DMS153 treated with DMSO at 0.1 percent for 48 hours (cell line): Measurements from ENCODE around the gene CCL24.
"Not testable (repeated sequence)": the region's sequence is repeated elsewhere in the genome, so short reads cannot be mapped to it uniquely, and the experiment has no call there.

Source experiments
- DNase-seq: peaks from one replicate; lab custom pipeline; 2025; ENCODE audit not compliant: unreplicated experiment; lab: John Stamatoyannopoulos, UW

The CCL24 gene

GRCh38 chr7:75813781-75814236, at the start of gene CCL24:
CCL24 (minus strand) TSS chr7:75813806; CDS start chr7:75813715, 91 bp downstream.
- no peak for DNase-seq

- no peak for DNase-seq
Measured at GRCh38 chr7:75861636-75862035, 48.0 kb upstream of the CCL24 start.

- no peak for DNase-seq
Measured at GRCh38 chr7:75858410-75858809, 44.8 kb upstream of the CCL24 start.

- DNase-seq, result no peak
Measured at GRCh38 chr7:75856536-75856935, 42.9 kb upstream of the CCL24 start.

- DNase-seq, result not testable (repeated sequence)
Measured at GRCh38 chr7:75854813-75855345, 41.3 kb upstream of the CCL24 start.

GRCh38 chr7:75854233-75854632, 40.6 kb upstream of the CCL24 start:
- DNase-seq, result no peak

GRCh38 chr7:75850235-75850634, 36.6 kb upstream of the CCL24 start:
- no peak for DNase-seq

- no peak for DNase-seq
Measured at GRCh38 chr7:75849573-75849972, 36.0 kb upstream of the CCL24 start.

GRCh38 chr7:75847707-75848106, 34.1 kb upstream of the CCL24 start:
- no peak for DNase-seq

GRCh38 chr7:75845132-75845531, 31.5 kb upstream of the CCL24 start:
- not testable (repeated sequence) for DNase-seq

GRCh38 chr7:75844158-75844557, 30.6 kb upstream of the CCL24 start:
- DNase-seq, result no peak

- DNase-seq, result no peak
Measured at GRCh38 chr7:75843613-75844116, 30.1 kb upstream of the CCL24 start.

- no peak for DNase-seq
Measured at GRCh38 chr7:75842836-75843446, 29.3 kb upstream of the CCL24 start.

GRCh38 chr7:75840029-75840428, 26.4 kb upstream of the CCL24 start:
- DNase-seq, result no peak

GRCh38 chr7:75838281-75838930, 24.8 kb upstream of the CCL24 start:
- DNase-seq, result not testable (repeated sequence)

GRCh38 chr7:75836798-75837197, 23.2 kb upstream of the CCL24 start:
- no peak for DNase-seq

- no peak for DNase-seq
Measured at GRCh38 chr7:75835688-75836285, 22.2 kb upstream of the CCL24 start.

GRCh38 chr7:75833662-75834061, 20.1 kb upstream of the CCL24 start:
- not testable (repeated sequence) for DNase-seq

GRCh38 chr7:75830978-75831377, 17.4 kb upstream of the CCL24 start:
- no peak for DNase-seq

- not testable (repeated sequence) for DNase-seq
Measured at GRCh38 chr7:75829656-75830055, 16.1 kb upstream of the CCL24 start.

GRCh38 chr7:75823198-75823910, 9.7 kb upstream of the CCL24 start:
- no peak for DNase-seq
